GM18517 (cell line): ENCODE data around the gene MID1.

Experiments used
- ATAC-seq: cut with Tn5 transposase; IDR thresholded peaks from one replicate; pipeline ENCODE4 v1.9.1; 2021; ENCODE audit warnings: mild to moderate bottlenecking, moderate library complexity; ENCODE audit not compliant: unreplicated experiment

MID1 gene

GRCh38 chrX:10537308-10537707 is 83.1 kb downstream of the MID1 start:
- ATAC-seq, result no peak

DNA sequence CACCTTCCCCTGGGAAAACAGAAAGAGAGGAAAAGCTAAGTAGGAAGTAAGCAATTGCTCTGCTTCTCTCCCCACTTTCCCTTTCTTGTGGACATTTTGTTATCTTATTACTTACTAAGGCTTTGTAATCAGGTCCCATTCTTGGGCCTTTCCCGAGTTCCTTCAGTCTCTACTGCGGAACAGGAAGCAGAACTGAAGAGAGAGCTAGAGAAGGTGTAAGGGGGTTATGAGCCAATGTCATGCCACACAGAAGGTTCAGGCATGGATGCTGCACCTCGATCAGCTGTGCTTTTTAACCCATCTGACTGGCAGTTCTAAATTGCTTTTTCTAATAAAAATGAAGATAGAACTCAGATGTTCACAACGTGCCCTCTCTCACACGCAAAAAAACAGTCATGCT is 83.6 kb downstream of the MID1 start:
- ATAC-seq, result no peak

DNA sequence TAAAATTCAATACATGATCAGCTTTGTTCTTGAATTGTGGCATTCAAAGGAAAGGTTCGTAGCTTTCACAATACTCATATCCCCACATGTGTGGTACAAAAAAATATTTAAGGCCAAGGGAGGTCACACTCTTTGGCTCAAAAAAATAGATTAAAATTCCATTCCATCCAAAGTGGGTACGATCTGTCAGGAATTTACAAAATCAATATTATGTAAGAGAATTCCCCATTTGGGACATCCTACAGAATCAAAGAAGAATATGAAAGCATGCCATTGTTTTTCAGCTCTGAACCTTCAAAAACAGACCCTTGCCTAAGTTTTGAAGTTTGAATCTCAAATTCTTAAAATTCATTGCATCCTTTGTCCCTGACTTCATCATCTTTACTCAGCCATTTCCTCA is 85.8 kb downstream of the MID1 start:
- no peak for ATAC-seq

- no peak for ATAC-seq
Observed at GRCh38 chrX:10533696-10534365, 86.6 kb downstream of the MID1 start.

DNA sequence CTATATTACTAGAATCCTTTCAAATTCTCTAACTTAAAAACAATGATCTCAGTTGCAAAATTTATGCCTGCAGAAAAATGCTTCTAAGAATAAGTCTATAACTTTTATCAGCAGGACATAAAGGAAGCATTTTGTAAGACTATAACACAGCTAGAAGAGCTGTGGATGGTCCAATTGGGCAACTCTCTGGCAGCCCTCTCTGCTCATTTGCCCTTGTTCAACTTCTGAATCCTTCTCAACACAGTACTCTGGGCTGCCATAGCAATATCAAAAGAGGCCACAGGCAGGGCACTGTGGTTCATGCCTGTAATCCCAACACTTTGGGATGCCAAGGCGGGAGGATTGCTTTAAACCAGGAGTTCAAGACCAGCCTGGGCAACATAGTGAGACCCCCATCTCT is 88.5 kb downstream of the MID1 start:
- no peak for ATAC-seq

- ATAC-seq, result no peak
Observed at GRCh38 chrX:10529344-10529743, 91.0 kb downstream of the MID1 start.

DNA sequence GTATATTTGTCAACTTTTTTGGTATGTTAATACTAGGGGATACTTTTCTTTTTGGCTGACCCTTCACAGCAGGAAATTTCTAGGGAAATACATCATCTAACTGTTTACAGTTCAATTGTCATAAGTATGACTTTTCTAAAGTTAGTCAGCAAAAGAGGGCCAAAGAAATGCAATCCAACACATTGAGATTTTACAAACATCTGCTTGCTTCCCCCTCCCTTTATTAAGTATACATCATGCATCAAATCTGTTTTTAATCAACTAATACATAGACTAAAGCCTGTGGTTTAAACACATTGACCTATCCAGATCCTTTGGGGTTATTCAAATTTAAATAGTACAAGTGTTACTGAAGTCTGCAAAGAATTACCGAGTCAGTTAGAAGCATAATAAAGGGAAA is 93.9 kb downstream of the MID1 start:
- ATAC-seq, result no peak

DNA sequence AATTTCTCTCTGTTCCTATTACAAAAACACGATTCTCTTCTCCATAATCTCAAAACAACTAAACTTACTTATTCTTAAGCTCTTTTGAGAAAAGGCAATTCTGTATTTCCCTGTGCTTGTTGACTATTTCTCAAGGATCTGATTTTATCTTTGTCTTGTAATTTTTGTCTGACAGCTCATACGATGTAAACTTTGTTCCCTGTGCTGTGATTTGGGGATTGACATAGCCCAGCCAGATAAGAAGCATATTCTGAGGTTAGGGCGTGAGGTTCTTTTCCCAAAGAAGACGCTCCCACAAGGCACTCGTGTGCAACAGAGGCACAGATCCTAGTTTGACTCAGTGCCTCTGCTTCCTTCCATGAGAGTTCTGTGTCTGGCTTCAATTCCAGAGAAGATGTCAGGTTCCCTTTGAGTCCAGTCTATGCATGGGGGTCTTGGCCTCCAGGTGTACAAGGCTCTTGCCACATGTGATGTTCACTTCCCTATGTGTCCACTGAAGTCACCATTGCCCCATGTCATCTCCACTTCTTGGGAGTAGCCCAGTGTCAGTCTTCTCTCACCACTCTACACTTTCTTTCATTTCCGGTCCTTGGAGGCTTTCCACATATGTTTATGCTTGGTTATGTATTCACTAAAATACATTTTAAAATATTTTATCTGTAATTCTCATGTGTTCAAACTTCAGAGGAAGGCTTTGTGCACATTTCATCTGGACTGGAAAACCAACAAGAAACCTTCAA is 94.8 kb downstream of the MID1 start:
- ATAC-seq, result no peak

GRCh38 chrX:10524578-10524977 is 95.8 kb downstream of the MID1 start:
- ATAC-seq, result no peak

DNA sequence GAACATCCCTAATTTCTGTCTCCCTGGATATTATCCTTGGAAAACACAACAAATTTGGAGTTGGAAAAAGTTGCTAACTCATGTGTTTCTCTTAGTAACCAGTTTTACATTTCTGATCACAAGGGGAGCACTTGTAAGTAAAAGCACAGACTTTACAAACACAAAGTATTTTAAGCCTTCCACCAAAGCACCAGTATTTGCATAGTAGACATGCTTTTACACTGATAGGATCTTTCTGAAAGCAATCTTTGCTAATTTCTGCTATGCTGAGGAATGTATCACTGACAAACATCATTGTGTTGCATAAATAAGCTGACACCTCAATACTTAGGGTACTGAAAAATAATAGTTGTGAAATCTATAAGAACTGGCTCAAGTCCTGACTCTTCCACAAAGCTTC is 100.6 kb downstream of the MID1 start:
- no peak for ATAC-seq

- ATAC-seq, result no peak
Observed at GRCh38 chrX:10519278-10519677, 101.1 kb downstream of the MID1 start.

DNA sequence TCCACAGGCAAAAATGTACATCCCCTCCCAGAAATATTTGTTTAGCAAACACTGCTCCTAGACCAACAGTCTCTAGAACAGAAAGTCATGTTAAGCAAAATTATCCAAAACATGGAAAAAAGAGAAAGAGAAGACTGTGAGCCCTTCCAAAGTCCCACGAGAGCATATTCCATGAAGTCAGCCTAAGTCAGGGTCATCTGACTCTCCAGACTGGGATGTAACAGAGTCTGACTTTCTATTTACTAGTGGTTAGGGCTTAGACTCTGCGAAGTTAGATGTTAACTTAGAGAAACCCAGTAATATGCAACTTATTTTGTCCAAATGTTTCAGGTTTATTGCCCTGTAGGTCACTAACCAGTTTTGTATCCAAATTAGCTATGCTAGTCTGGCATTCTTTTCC is 102.3 kb downstream of the MID1 start:
- no peak for ATAC-seq

GRCh38 chrX:10516781-10517322 is 103.5 kb downstream of the MID1 start:
- no peak for ATAC-seq

DNA sequence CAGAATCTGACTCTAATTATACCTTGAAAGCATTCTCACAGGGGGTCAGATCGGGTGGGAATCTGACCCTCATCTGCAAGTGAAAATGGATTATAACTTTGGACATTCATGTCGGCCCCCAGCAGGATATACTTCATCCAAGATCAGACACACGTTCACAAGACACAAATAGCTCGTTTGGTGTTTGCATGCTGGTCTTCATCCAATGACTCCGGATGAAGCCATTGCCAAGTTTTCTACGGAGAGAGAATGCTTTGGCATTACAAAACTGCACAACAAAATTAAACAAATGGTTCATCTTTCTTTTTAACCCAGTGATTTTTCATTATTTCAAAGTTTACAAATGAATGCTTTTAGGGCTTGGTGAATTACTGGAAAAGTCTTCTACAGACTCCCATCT is 105.5 kb downstream of the MID1 start:
- no peak for ATAC-seq

GRCh38 chrX:10513974-10514373 is 106.4 kb downstream of the MID1 start:
- ATAC-seq, result no peak

DNA sequence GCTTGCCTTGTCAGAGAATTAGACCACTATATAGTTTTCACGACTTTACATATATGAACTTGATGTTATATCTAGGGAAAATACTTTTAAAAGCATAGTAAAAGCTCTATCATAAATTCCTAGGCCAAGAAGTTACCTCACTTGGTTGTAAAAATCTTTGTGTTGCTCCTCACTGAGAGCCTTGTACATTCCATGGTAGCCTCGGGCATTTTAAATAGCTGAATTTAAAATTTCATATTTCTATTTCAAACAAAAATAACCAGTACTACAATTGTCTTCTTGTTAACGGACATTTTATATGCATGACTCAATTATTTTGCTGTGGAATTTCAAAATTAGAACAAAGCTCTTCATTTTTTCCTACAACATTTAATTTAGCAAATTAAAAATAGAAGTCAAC is 107.6 kb downstream of the MID1 start:
- ATAC-seq, result no peak

- ATAC-seq, result no peak
Observed at GRCh38 chrX:10512258-10512657, 108.1 kb downstream of the MID1 start.

- no peak for ATAC-seq
Observed at GRCh38 chrX:10509397-10509796, 111.0 kb downstream of the MID1 start.

GRCh38 chrX:10508891-10509290 is 111.5 kb downstream of the MID1 start:
- ATAC-seq, result no peak

GRCh38 chrX:10507876-10508275 is 112.5 kb downstream of the MID1 start:
- ATAC-seq, result no peak

DNA sequence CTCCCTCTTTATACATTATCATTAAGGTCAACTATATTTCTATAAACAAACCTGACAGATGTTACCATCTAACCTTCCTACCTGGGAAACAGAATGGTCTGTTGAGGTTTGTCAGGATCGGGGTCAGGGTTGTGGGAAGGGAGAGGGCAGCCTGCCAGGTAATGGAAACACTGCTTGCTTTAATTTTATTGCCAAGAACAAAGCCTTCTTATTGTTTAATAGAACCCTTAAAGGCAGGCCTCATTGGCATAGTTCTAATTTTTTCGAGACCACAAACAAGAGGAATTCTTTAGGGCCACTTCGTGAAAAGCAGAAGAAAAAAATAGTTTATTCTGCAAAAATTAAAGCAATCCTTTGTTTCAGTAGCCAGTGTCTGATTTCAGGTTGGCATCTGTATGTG is 113.2 kb downstream of the MID1 start:
- no peak for ATAC-seq

- ATAC-seq, result no peak
Observed at GRCh38 chrX:10506781-10507180, 113.6 kb downstream of the MID1 start.
